K562 (cell line): Measurements from ENCODE around the gene SASH3. TPM values are rescaled to one million over a fixed set of nuclear protein-coding genes. Genes with fewer than 3 reads are reported as not detected.

Experiments
- ATAC-seq: fragments of 200-7000 bp; cut with Tn5 transposase; 3 replicates; pipeline ENCODE4 v1.9.1; 2020; ENCODE audit warnings: moderate library complexity
- BruUV-seq: library from RNA; stranded (reverse); fragments of 400-500 nt; replicated peaks from 2 replicates; lab custom pipeline; 2021; lab: Mats Ljungman, UMichigan
- CTCF ChIA-PET: fragments of 300-600 bp; formaldehyde crosslinking; extraction: SDS; loops from one replicate; lab custom pipeline; 2021; ENCODE audit warnings: low intra/inter-chr PET ratio; lab: Yijun Ruan, JAX
- POLR2A ChIA-PET: fragments of 300-600, 350-650 bp; sonication (Branson Sonifier 250); formaldehyde crosslinking; extraction: SDS; loops from one replicate; lab custom pipeline; 2021; ENCODE audit warnings: antibody characterized with exemption, inconsistent platforms; lab: Yijun Ruan, JAX
- DNase-seq, 4 experiments: peaks; one replicate each; pipeline versions ENCODE4 v3.0.0 to v3.0.0-alpha.2; 2011 to 2018; ENCODE audit warnings: low spot score in 3 of 4, mixed read lengths in 3 of 4; ENCODE audit errors: extremely low read depth in 1 of 4
- FAIRE-seq: peaks from 2 replicates; lab custom pipeline; 2011; peaks lifted over from hg19 to GRCh38; lab: Jason Lieb, UNC
- H2AFZ ChIP-seq: 2 replicates; pipeline ENCODE4 v1.6.0; 2011; ENCODE audit warnings: low read depth, low read length, control low read depth, inconsistent platforms
- H3K27ac ChIP-seq: fragments of 200-600 bp; 3 replicates; pipeline ENCODE4 v1.8.0; 2011; ENCODE audit warnings: low read depth, mild to moderate bottlenecking, control low read depth, inconsistent platforms, low read length, moderate library complexity, mixed read lengths; ENCODE audit errors: extremely low read depth
- H3K27me3 ChIP-seq, 2 experiments: fragments of 300-600 bp in 1 of 2; 2 replicates in 1 of 2; 3 replicates in 1 of 2; pipeline versions ENCODE4 v1.6.0 to v1.8.0; 2011; ENCODE audit warnings: inconsistent platforms in 2 of 2, low read length in 2 of 2, mild to moderate bottlenecking in 1 of 2, mixed read lengths in 1 of 2, moderate library complexity in 1 of 2; ENCODE audit not compliant: control insufficient read depth in 2 of 2, insufficient read depth in 2 of 2
- H3K36me3 ChIP-seq: fragments of 300-600 bp; 3 replicates; pipeline ENCODE4 v1.8.0; 2011; ENCODE audit warnings: mild to moderate bottlenecking, low read length, inconsistent platforms; ENCODE audit not compliant: control insufficient read depth, insufficient read depth
- H3K4me1 ChIP-seq, 2 experiments: fragments of 200-600 bp in 1 of 2; replicated peaks in 1 of 2; 2 replicates in 1 of 2; 3 replicates in 1 of 2; pipeline versions ENCODE4 v1.5.1 to v1.8.0; 2011; ENCODE audit warnings: inconsistent platforms in 2 of 2, low read length in 2 of 2, mild to moderate bottlenecking in 1 of 2, mixed read lengths in 1 of 2, moderate library complexity in 1 of 2; ENCODE audit not compliant: control insufficient read depth in 2 of 2, insufficient read depth in 2 of 2
- H3K4me2 ChIP-seq: 2 replicates; pipeline ENCODE4 v1.6.1; 2011; ENCODE audit warnings: low read length, control low read depth, inconsistent platforms, mixed read lengths; ENCODE audit not compliant: insufficient read depth
- H3K4me3 ChIP-seq: fragments of 200-600 bp; sonication (generic), shearing (Covaris generic); 2 replicates; pipeline ENCODE4 v1.5.1; 2016; ENCODE audit warnings: control low read depth, inconsistent platforms
- H3K79me2 ChIP-seq: fragments of 200-600 bp; 3 replicates; pipeline ENCODE4 v1.8.0; 2011; ENCODE audit warnings: low read length, inconsistent platforms; ENCODE audit not compliant: control insufficient read depth, insufficient read depth
- H3K9ac ChIP-seq, 2 experiments: 2 replicates each; pipeline versions ENCODE4 v1.6.0 to v1.6.1; 2011; ENCODE audit warnings: low read depth in 2 of 2, low read length in 2 of 2, control low read depth in 1 of 2, inconsistent platforms in 1 of 2, mild to moderate bottlenecking in 1 of 2, mixed read lengths in 1 of 2; ENCODE audit not compliant: insufficient read depth in 1 of 2
- H3K9me1 ChIP-seq: one replicate; pipeline ENCODE4 v1.6.0; 2011; ENCODE audit warnings: inconsistent platforms, mild to moderate bottlenecking, low read length, moderate library complexity; ENCODE audit not compliant: control insufficient read depth, insufficient read depth
- H3K9me3 ChIP-seq: replicated peaks from 2 replicates; pipeline ENCODE4 v1.5.1; 2011; ENCODE audit warnings: low read depth, low read length, inconsistent platforms; ENCODE audit not compliant: control insufficient read depth, insufficient read depth
- H4K20me1 ChIP-seq: replicated peaks from 2 replicates; pipeline ENCODE4 v1.6.1; 2011; ENCODE audit warnings: low read length, inconsistent platforms, mixed read lengths; ENCODE audit not compliant: control insufficient read depth, insufficient read depth
- CEBPZ ChIP-seq: fragments of 150-350 bp; IDR thresholded peaks from 2 replicates; pipeline ENCODE4 v1.6.1; 2014; ENCODE audit warnings: low read depth, mild to moderate bottlenecking, low read length, borderline replicate concordance
- CLOCK ChIP-seq: fragments of 250-450 bp; sonication (Bioruptor Pico); IDR thresholded peaks from 2 replicates; pipeline ENCODE4 v1.4.0; 2020; ENCODE audit warnings: mild to moderate bottlenecking, moderate library complexity, borderline replicate concordance
- ETV5 ChIP-seq: sonication (generic); formaldehyde crosslinking; IDR thresholded peaks from 2 replicates; pipeline ENCODE4 v1.4.0; 2020; ENCODE audit warnings: low read depth, mild to moderate bottlenecking, missing genetic modification reagents
- FOXM1 ChIP-seq, 2 experiments: fragments of 450-650 bp in 1 of 2; sonication (generic) in 1 of 2; formaldehyde crosslinking in 1 of 2; IDR thresholded peaks; 2 replicates each; pipeline versions ENCODE4 v1.6.1 to v1.9.0; 2017 to 2022; ENCODE audit warnings: low read depth in 2 of 2, mild to moderate bottlenecking in 2 of 2, missing genetic modification reagents in 1 of 2, moderate library complexity in 1 of 2
- HDGF ChIP-seq: fragments of 450-650 bp; IDR thresholded peaks from 2 replicates; pipeline ENCODE4 v1.6.1; 2016
- IRF1 ChIP-seq: sonication (generic); formaldehyde crosslinking; IDR thresholded peaks from 2 replicates; pipeline ENCODE4 v1.8.0; 2022; ENCODE audit warnings: missing genetic modification reagents, mild to moderate bottlenecking, borderline replicate concordance
- MEIS2 ChIP-seq: fragments of 450-650 bp; IDR thresholded peaks from 2 replicates; pipeline ENCODE4 v1.6.1; 2014; ENCODE audit warnings: mild to moderate bottlenecking; ENCODE audit not compliant: partially characterized antibody
- NFATC3 ChIP-seq: fragments of 450-650 bp; IDR thresholded peaks from 2 replicates; pipeline ENCODE4 v1.6.1; 2017; ENCODE audit warnings: mild to moderate bottlenecking
- NRF1 ChIP-seq, 2 experiments: fragments of 450-650 bp; IDR thresholded peaks in 1 of 2; conservative IDR thresholded peaks in 1 of 2; 2 replicates each; pipeline ENCODE4 v1.6.1; 2014; ENCODE audit warnings: mild to moderate bottlenecking in 2 of 2
- POLR2A ChIP-seq: fragments of 450-650 bp; conservative IDR thresholded peaks from 2 replicates; pipeline ENCODE4 v1.6.1; 2016
- PTRF ChIP-seq: fragments of 450-650 bp; IDR thresholded peaks from 2 replicates; pipeline ENCODE4 v1.6.1; 2016; ENCODE audit warnings: mild to moderate bottlenecking, missing genetic modification characterization, missing compliant biosample characterization
- SP1 ChIP-seq: sonication (generic); formaldehyde crosslinking; IDR thresholded peaks from 2 replicates; pipeline ENCODE4 v1.8.1; 2022; ENCODE audit warnings: mild to moderate bottlenecking, missing genetic modification reagents
- STAT5B ChIP-seq: fragments of 250-450 bp; sonication (Bioruptor Pico); IDR thresholded peaks from 2 replicates; pipeline ENCODE4 v1.8.0; 2021; ENCODE audit warnings: mild to moderate bottlenecking, inconsistent platforms
- ZNF347 ChIP-seq: fragments of 450-650 bp; formaldehyde crosslinking; IDR thresholded peaks from 2 replicates; pipeline ENCODE4 v1.4.0; 2020; ENCODE audit warnings: low read depth, mild to moderate bottlenecking, moderate library complexity
- ZNF785 ChIP-seq: fragments of 250-450 bp; sonication (Bioruptor Pico); IDR thresholded peaks from 2 replicates; pipeline ENCODE4 v1.4.0; 2020; ENCODE audit warnings: mild to moderate bottlenecking
- WGBS: fragments of 100-300 bp; shearing (Covaris generic); methylation state at CpG from one replicate; pipeline ENCODE4 v1.1.6; 2016; ENCODE audit warnings: low coverage, mixed read lengths; ENCODE audit not compliant: insufficient coverage; ENCODE audit errors: missing lambda C conversion rate; 5-methylcytosine and 5-hydroxymethylcytosine counted together
- in situ Hi-C: fragments of 300-500 bp; cut with MboI; formaldehyde crosslinking; loops from 4 replicates; pipeline ENCODE4 v1.15.0; 2018; ENCODE audit warnings: inconsistent platforms, mixed read lengths
- intact Hi-C: fragments of 100-400 bp; cut with micrococcal nuclease; formaldehyde crosslinking; loops from 2 replicates; pipeline ENCODE4 v1.14.2; 2022
- polyA plus RNA-seq, 8 experiments: library from polyadenylated mRNA; depleted of rRNA in 4 of 8; stranded (reverse) in 5 of 8; unstranded in 3 of 8; fragments of >200 nt; fragmentation: Nextera tagmentation in 2 of 8; fragmentation: Illumina TruSeq in 1 of 8; extraction: Ambion mirVana in 2 of 8; extraction: Trizol in 1 of 8; gene quantifications; 2 replicates each; pipeline versions ENCODE4 v1.2.1 to v1.2.3, GENCODE V29; 2011 to 2014; ENCODE audit warnings: inconsistent platforms in 1 of 8, missing spikeins in 1 of 8
- total RNA-seq, 7 experiments: library from RNA; depleted of rRNA in 6 of 7; stranded (reverse); fragments of >200 nt in 6 of 7; fragmentation: Illumina TruSeq in 2 of 7; extraction: Trizol in 2 of 7; gene quantifications; 2 replicates each; pipeline versions ENCODE4 v1.2.1 to v1.2.3, GENCODE V29; 2011 to 2021; ENCODE audit warnings: low replicate concordance in 1 of 7

Gene SASH3
- total and polyA plus RNA-seq, 9 of the 15 experiments (the other 6 are each of a cell fraction or from before 2014, with no cell fraction given) = 0.03 to 0.72 (median 0.08) TPM

GRCh38 chrX:129782706-129783105, 3.0 kb downstream of the SASH3 start:
- H3K36me3 ChIP-seq = no peaks in the 10 kb centered on the region
- no peaks in the 10 kb centered on the region for H4K20me1 ChIP-seq
- no peak overlapping the region for H3K27ac ChIP-seq
- no peak overlapping the region for H2AFZ ChIP-seq
- ChIA-PET CTCF (no interaction called here), POLR2A (interaction anchor here (0.6 kb wide), 1 partner anchor 15 kb away, joined by 4 read pairs; no protein-coding TSS in a partner anchor)
- FAIRE-seq (no peak), DNase-seq (no peak), ATAC-seq (no peak)
- H3K9me3 ChIP-seq = no peaks in the 10 kb centered on the region
- H3K9ac ChIP-seq = no peak overlapping the region
- no TSS peak for BruUV-seq
- in situ Hi-C loops (no loop called here), intact Hi-C loops (no loop called here)
- H3K4me1 ChIP-seq = peaks cover 13 to 22% of the 10 kb centered on the region in 2 experiments
- no peaks in the 10 kb centered on the region for H3K9me1 ChIP-seq
- no peaks in the 10 kb centered on the region for H3K79me2 ChIP-seq
- WGBS = 21% methylated on average over 3 of the region's 4 CpGs
- no peaks in the 10 kb centered on the region for H3K27me3 ChIP-seq
- H3K4me3 ChIP-seq = no peak overlapping the region
- H3K4me2 ChIP-seq = no peak overlapping the region
- TF ChIP-seq NRF1 (conservative IDR thresholded peaks at IDR 0.05 in 1 of 2, IDR thresholded peaks at IDR 0.05 in 1 of 2) (no peak), ZNF785 (CRISPR knock-in tag) (no peak), ZNF347 (CRISPR knock-in tag) (no peak), STAT5B (CRISPR knock-in tag) (no peak), CEBPZ (no peak), CLOCK (no peak), POLR2A (no peak), FOXM1 (IDR thresholded peaks at IDR 0.05; ENCODE audit: low read depth) (no peak), FOXM1 (CRISPR knock-in tag; IDR thresholded peaks at IDR 0.05; ENCODE audit: low read depth) (no peak), IRF1 (CRISPR knock-in tag) (no peak), MEIS2 (no peak), SP1 (CRISPR knock-in tag) (no peak), NFATC3 (no peak), HDGF (no peak), ETV5 (CRISPR knock-in tag) (no peak), PTRF (tag) (no peak)
